Gastrocnemius medialis (tissue), 4 donors: ENCODE results near the gene TMEM255B. TPM values are rescaled to one million over a fixed set of nuclear protein-coding genes. Genes with fewer than 3 reads are reported as not detected.

Experiments used
- ATAC-seq, 2 donors: fragments of 150-250 bp; one replicate each; pipeline ENCODE4 v1.9.1; 2016
- DNase-seq, 2 donors: peaks; one replicate each; pipeline ENCODE4 v3.0.0-alpha.2; 2019
- H3K27ac ChIP-seq, 4 donors: fragments of 200-600 bp; sonication (generic); 1 replicate in 1 of 4; 2 replicates in 3 of 4; pipeline ENCODE4 v1.5.1; 2016 to 2018; ENCODE audit warnings: mild to moderate bottlenecking in 2 of 4, moderate library complexity in 1 of 4
- H3K27me3 ChIP-seq, 3 donors: fragments of 200-600 bp; sonication (generic) in 2 of 3; 1 replicate in 1 of 3; 2 replicates in 2 of 3; pipeline versions ENCODE4 v1.5.1 to v1.6.0; 2016 to 2019; ENCODE audit warnings: mild to moderate bottlenecking in 1 of 3, moderate library complexity in 1 of 3
- H3K36me3 ChIP-seq, 2 donors: fragments of 200-600 bp; sonication (generic) in 1 of 2; one replicate each; pipeline ENCODE4 v1.5.1; 2017 to 2018
- H3K4me1 ChIP-seq, 2 donors: fragments of 200-600 bp; sonication (generic) in 1 of 2; one replicate each; pipeline ENCODE4 v1.5.1; 2016 to 2017; ENCODE audit warnings: mild to moderate bottlenecking in 2 of 2
- H3K4me3 ChIP-seq, 4 donors: fragments of 200-600 bp; sonication (generic) in 3 of 4; 1 replicate in 1 of 4; 2 replicates in 3 of 4; pipeline ENCODE4 v1.5.1; 2016 to 2019; ENCODE audit warnings: mild to moderate bottlenecking in 2 of 4
- H3K9me3 ChIP-seq, 3 donors: fragments of 200-600 bp; sonication (generic) in 2 of 3; 1 replicate in 1 of 3; 2 replicates in 2 of 3; pipeline ENCODE4 v1.5.1; 2016 to 2019
- POLR2A ChIP-seq, 2 donors: fragments of 450-650 bp; IDR thresholded peaks; one replicate each; pipeline ENCODE4 v1.6.1; 2017; ENCODE audit warnings: antibody characterized with exemption in 2 of 2, mild to moderate bottlenecking in 2 of 2, moderate library complexity in 2 of 2
- in situ Hi-C, 4 donors: fragments of 200-750 bp; cut with MboI; loops; one replicate each; pipeline versions ENCODE4 v1.15.0 to v1.8.0; 2017; ENCODE audit warnings: low sequenced_read_pairs in 4 of 4
- intact Hi-C: fragments of 100-400 bp; cut with DNase I; formaldehyde crosslinking; loops from one replicate; pipeline ENCODE4 v1.15.1; 2023; ENCODE audit warnings: low total_unique reads
- total RNA-seq, 4 donors: library from RNA; depleted of rRNA; stranded (reverse); fragments of >200 nt; gene quantifications; one replicate each; pipeline versions ENCODE4 v1.1.0 to v1.2.3, GENCODE V29; 2016
- TF ChIP-seq, protein P1 (sequence below), 5 experiments: fragments of 450-650 bp in 3 of 5; fragments of 200-600 bp in 2 of 5; sonication (generic) in 2 of 5; IDR thresholded peaks in 4 of 5; conservative IDR thresholded peaks in 1 of 5; 1 replicate in 4 of 5; 2 replicates in 1 of 5; pipeline ENCODE4 v1.5.1; 2016 to 2019; ENCODE audit warnings: antibody characterized with exemption in 5 of 5, mild to moderate bottlenecking in 3 of 5, moderate library complexity in 3 of 5

Gene TMEM255B
- total RNA-seq, 4 donors from 2014 or later: 0.36 to 1.8 (median 0.59) TPM

DNA sequence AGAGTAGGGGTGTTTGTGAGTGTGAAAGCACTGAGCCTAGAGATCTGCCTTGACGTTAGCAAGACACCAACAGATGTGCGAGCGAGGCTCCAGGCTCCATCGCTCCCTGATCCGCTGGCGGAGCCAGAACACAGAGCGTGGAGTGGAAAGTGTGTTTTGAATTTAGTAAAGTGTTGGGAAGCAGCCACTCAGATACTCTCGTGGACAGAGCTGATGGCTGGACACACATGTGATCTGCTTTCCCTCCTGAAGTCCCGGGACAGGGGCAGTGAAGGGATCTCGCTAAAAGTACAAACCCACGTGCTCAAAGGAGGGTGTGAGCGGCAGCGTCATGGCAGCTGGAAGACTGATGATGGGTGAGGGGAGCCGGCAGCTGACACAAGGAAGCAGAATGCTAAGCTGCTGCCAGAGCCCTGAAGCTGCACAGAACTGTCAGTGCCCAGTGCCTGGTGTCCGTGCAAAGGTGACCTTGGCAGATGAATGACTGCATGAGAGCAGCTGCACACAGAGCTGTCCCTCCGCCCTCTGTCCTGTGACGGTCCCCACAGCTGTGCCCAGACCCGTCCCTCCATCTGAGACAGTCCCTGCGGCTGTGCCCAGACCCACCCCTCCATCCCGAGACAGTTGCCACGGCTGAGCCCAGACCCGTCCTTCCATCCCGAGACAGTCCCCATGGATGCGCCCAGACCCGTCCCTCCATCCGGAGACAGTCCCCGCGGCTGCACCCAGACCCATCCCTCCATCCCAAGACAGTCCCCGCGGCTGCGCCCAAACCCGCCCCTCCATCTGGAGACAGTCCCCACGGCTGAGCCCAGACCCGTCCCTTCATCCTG, 29.6 kb upstream of the TMEM255B start:
- peaks cover 4 to 8% of the 10 kb centered on the region in 2 donors for H3K4me1 ChIP-seq
- TF ChIP-seq, protein P1, sequence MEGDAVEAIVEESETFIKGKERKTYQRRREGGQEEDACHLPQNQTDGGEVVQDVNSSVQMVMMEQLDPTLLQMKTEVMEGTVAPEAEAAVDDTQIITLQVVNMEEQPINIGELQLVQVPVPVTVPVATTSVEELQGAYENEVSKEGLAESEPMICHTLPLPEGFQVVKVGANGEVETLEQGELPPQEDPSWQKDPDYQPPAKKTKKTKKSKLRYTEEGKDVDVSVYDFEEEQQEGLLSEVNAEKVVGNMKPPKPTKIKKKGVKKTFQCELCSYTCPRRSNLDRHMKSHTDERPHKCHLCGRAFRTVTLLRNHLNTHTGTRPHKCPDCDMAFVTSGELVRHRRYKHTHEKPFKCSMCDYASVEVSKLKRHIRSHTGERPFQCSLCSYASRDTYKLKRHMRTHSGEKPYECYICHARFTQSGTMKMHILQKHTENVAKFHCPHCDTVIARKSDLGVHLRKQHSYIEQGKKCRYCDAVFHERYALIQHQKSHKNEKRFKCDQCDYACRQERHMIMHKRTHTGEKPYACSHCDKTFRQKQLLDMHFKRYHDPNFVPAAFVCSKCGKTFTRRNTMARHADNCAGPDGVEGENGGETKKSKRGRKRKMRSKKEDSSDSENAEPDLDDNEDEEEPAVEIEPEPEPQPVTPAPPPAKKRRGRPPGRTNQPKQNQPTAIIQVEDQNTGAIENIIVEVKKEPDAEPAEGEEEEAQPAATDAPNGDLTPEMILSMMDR (IDR thresholded peaks at IDR 0.05 in 4 of 5, conservative IDR thresholded peaks at IDR 0.05 in 1 of 5): no peak
- TF ChIP-seq POLR2A (IDR thresholded peaks at IDR 0.05): no peak
- H3K27ac ChIP-seq: no peak overlapping the region
- H3K9me3 ChIP-seq: no peaks in the 10 kb centered on the region
- in situ Hi-C loops (no loop called here), intact Hi-C loops (no loop called here)
- DNase-seq: peak in 1 of 2 donors; percentile 30
- H3K4me3 ChIP-seq: no peak overlapping the region
- peaks cover 4 to 23% (median 15%) of the 10 kb centered on the region in 3 donors for H3K27me3 ChIP-seq
- no peak for ATAC-seq
- no peaks in the 10 kb centered on the region for H3K36me3 ChIP-seq

DNA sequence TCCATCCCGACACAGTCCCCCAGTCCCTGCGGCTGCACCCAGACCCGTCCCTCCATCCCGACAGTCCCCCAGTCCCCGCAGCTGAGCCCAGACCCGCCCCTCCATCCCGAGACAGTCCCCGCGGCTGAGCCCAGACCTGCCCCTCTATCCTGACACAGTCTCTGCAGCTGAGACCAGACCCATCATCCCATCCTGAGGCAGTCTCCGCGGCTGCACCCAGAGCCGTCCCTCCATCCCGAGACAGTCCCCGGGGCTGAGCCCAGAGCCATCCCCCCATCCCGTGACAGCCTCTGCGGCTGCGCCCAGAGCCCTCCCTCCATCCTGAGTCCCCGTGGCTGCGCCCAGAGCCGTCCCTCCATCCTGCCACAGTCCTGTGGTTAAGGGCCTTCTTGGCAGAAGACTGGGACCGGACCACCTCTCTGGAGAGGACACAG, 28.8 kb upstream of the TMEM255B start:
- Histone ChIP-seq H3K36me3 (no peaks in the 10 kb centered on the region), H3K27ac (no peak overlapping the region), H3K4me3 (no peak overlapping the region), H3K27me3 (peaks cover 4 to 23% (median 15%) of the 10 kb centered on the region in 3 donors), H3K4me1 (peaks cover 0 to 3% of the 10 kb centered on the region in 2 donors), H3K9me3 (no peaks in the 10 kb centered on the region)
- intact Hi-C loops: no loop called here
- DNase-seq (no peak), ATAC-seq (no peak)
- TF ChIP-seq, protein P1 (IDR thresholded peaks at IDR 0.05 in 4 of 5, conservative IDR thresholded peaks at IDR 0.05 in 1 of 5): no peak
- TF ChIP-seq POLR2A (IDR thresholded peaks at IDR 0.05): no peak
- in situ Hi-C loops: no loop called here

DNA sequence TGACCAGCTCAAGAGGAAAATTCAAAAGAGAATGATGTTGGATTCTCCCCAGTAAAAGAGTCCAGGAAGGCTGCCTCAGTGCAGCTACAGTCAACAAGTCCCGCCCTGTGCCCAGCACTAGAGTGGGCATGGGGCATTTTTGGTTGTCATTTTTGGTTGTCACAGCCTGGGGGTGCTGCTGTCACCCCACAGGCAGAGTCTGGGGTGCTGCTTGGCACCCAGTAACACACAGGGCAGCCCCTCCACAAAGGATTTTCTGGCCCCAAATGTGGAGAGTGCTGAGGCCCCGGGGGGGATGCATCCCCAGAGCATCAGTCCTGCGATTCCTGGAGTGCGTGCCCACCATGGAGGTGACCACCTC, 28.2 kb upstream of the TMEM255B start:
- TF ChIP-seq, protein P1 (IDR thresholded peaks at IDR 0.05 in 4 of 5, conservative IDR thresholded peaks at IDR 0.05 in 1 of 5): no peak
- TF ChIP-seq POLR2A (IDR thresholded peaks at IDR 0.05): no peak
- no peaks in the 10 kb centered on the region for H3K9me3 ChIP-seq
- H3K27me3 ChIP-seq: peaks cover 4 to 23% (median 15%) of the 10 kb centered on the region in 3 donors
- ATAC-seq (no peak), DNase-seq (no peak)
- in situ Hi-C loops: no loop called here
- peaks cover 0 to 3% of the 10 kb centered on the region in 2 donors for H3K4me1 ChIP-seq
- no peak overlapping the region for H3K27ac ChIP-seq
- H3K36me3 ChIP-seq: no peaks in the 10 kb centered on the region
- no peak overlapping the region for H3K4me3 ChIP-seq
- intact Hi-C loops: no loop called here

DNA sequence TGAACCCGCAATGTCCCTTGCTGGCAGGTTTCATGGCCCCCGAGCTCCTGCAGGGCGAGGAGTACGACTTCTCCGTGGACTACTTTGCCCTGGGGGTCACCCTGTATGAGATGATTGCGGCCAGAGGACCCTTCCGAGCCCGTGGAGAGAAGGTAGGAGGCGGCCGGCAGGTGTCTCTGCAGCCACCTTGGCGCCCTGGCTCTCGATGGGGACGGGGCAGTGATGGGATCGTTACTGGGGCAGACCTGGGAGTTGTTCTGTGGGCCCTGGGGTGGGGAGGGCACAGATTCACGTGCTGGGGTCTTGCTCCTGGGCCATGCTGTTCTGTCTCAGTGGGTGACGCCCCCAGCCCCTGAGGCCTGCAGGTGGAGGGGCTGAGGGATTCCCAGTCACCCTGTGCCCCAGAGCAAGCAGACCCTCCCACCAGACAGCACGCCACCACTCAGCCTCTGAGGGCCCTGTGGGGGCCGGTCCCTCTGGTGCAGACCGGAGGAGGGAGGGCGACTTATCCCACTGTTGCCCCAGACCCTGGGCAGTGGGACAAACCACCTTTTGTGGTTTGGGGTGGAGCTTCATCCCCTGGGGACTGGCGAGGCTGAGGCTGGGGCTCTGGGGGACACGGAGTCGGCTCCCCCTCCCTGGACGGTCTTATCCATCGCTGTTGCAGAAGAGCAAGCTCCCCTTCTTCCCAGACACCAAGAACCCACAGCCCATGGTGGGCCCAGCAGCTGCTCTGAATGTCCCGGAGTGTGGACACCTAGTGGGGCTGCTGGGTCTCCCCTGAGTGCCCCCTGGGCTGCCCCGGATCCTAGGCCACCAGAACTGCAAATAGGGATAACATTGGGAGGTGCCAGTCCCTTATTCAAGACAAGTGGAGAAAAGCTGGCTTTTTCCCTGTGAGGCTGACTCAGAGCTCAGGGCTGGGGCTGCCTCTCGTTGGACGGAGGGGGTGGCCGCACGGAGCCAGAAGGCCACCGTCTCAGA, 27.5 kb upstream of the TMEM255B start:
- intact Hi-C loops: no loop called here
- Histone ChIP-seq H3K9me3 (no peaks in the 10 kb centered on the region), H3K4me1 (peaks cover 0 to 1% of the 10 kb centered on the region in 2 donors), H3K27ac (no peak overlapping the region), H3K4me3 (no peak overlapping the region), H3K36me3 (no peaks in the 10 kb centered on the region), H3K27me3 (peaks cover 4 to 23% (median 15%) of the 10 kb centered on the region in 3 donors)
- TF ChIP-seq, protein P1 (IDR thresholded peaks at IDR 0.05 in 4 of 5, conservative IDR thresholded peaks at IDR 0.05 in 1 of 5): no peak
- in situ Hi-C loops: no loop called here
- ATAC-seq (no peak), DNase-seq (no peak)
